Measurements from ENCODE around the gene REC114. TPM values are rescaled to one million over a fixed set of nuclear protein-coding genes. Genes with fewer than 3 reads are reported as not detected.
"Not testable (repeated sequence)": the region's sequence is repeated elsewhere in the genome, so short reads cannot be mapped to it uniquely, and the experiment has no call there.

The REC114 gene
- total RNA-seq, 2 experiments from 2014 or later: not detected

- ChIA-PET CTCF (no interaction called here), POLR2A (no interaction called here)
These were observed 76.1 kb downstream of the REC114 start for GRCh38 chr15:73518876-73519733.

- ChIA-PET POLR2A (no interaction called here), CTCF (no interaction called here)
These were observed 79.0 kb downstream of the REC114 start for GRCh38 chr15:73522011-73522410.

GRCh38 chr15:73524919-73525318 is 82.0 kb downstream of the REC114 start:
- CTCF ChIA-PET: no interaction called here
- POLR2A ChIA-PET: no interaction called here

GRCh38 chr15:73527598-73527997 is 84.6 kb downstream of the REC114 start:
- CTCF ChIA-PET: no interaction called here
- POLR2A ChIA-PET: no interaction called here

GRCh38 chr15:73530649-73531048 is 87.7 kb downstream of the REC114 start:
- POLR2A ChIA-PET: no interaction called here
- CTCF ChIA-PET: no interaction called here

- CTCF ChIA-PET: interaction anchor here (0.6 kb wide), 1 partner anchor 68 kb away, joined by 3 read pairs; no protein-coding TSS in a partner anchor
These were observed 95.2 kb downstream of the REC114 start for GRCh38 chr15:73538123-73538522.

GRCh38 chr15:73538563-73539211 is 95.7 kb downstream of the REC114 start:
- ChIA-PET CTCF (no interaction called here), POLR2A (no interaction called here)

More at GRCh38 chr15:73538123-73538522, 95.2 kb downstream of the REC114 start:
- POLR2A ChIA-PET: no interaction called here

- ChIA-PET POLR2A (no interaction called here), CTCF (no interaction called here)
These were observed 96.5 kb downstream of the REC114 start for GRCh38 chr15:73539212-73540128.

GRCh38 chr15:73540161-73540560 is 97.2 kb downstream of the REC114 start:
- POLR2A ChIA-PET: no interaction called here
- CTCF ChIA-PET: no interaction called here

GRCh38 chr15:73541479-73541878 is 98.5 kb downstream of the REC114 start:
- ChIA-PET CTCF (no interaction called here), POLR2A (interaction anchor here (0.7 kb wide), 1 partner anchor 280 kb away, joined by 8 read pairs; no protein-coding TSS in a partner anchor)

- CTCF ChIA-PET, POLR2A ChIA-PET: not testable (repeated sequence)
These were observed 106.0 kb downstream of the REC114 start for GRCh38 chr15:73548925-73549324.

GRCh38 chr15:73550190-73550589 is 107.2 kb downstream of the REC114 start:
- POLR2A ChIA-PET: no interaction called here
- CTCF ChIA-PET: no interaction called here

- ChIA-PET CTCF (no interaction called here), POLR2A (no interaction called here)
These were observed 112.1 kb downstream of the REC114 start for GRCh38 chr15:73555080-73555479.

GRCh38 chr15:73558529-73558928 is 115.6 kb downstream of the REC114 start:
- ChIA-PET POLR2A (no interaction called here), CTCF (no interaction called here)

- ChIA-PET POLR2A (no interaction called here), CTCF (interaction anchor here (0.8 to 3.8 kb wide), 6 partner anchors 12 to 140 kb away, joined by 3 to 35 read pairs (median 5); no protein-coding TSS in a partner anchor)
These were observed 117.6 kb downstream of the REC114 start for GRCh38 chr15:73560501-73561117.

GRCh38 chr15:73564255-73564654 is 121.3 kb downstream of the REC114 start:
- CTCF ChIA-PET: no interaction called here
- POLR2A ChIA-PET: no interaction called here

GRCh38 chr15:73567020-73567419 is 124.1 kb downstream of the REC114 start:
- ChIA-PET CTCF (interaction anchor here (1.2 to 2.0 kb wide), 2 partner anchors 70 to 133 kb away, joined by 5 to 6 read pairs; no protein-coding TSS in a partner anchor), POLR2A (interaction anchor here (0.6 kb wide), 1 partner anchor 131 kb away, joined by 5 read pairs; no protein-coding TSS in a partner anchor)

GRCh38 chr15:73568564-73569280 is 125.8 kb downstream of the REC114 start:
- POLR2A ChIA-PET: no interaction called here
- CTCF ChIA-PET: interaction anchor here (1.2 kb wide), 1 partner anchor 68 kb away, joined by 5 read pairs; no protein-coding TSS in a partner anchor

- POLR2A ChIA-PET: no interaction called here
- CTCF ChIA-PET: interaction anchor here (1.2 kb wide), 1 partner anchor 67 kb away, joined by 5 read pairs; no protein-coding TSS in a partner anchor
These were observed 126.4 kb downstream of the REC114 start for GRCh38 chr15:73569361-73569760.
